OCI-M2 (cell line): ENCODE results near the gene CLK3.
"Not testable (repeated sequence)": the region's sequence is repeated elsewhere in the genome, so short reads cannot be mapped to it uniquely, and the experiment has no call there.

Source experiments
- DNase-seq: peaks from one replicate; lab custom pipeline; 2025; ENCODE audit not compliant: unreplicated experiment; lab: John Stamatoyannopoulos, UW

Gene CLK3

GRCh38 chr15:74642348-74642733 is 26.7 kb downstream of the CLK3 start:
- DNase-seq, result no peak

GRCh38 chr15:74642734-74643664 is 27.4 kb downstream of the CLK3 start:
- no peak for DNase-seq

- no peak for DNase-seq
These were observed 28.1 kb downstream of the CLK3 start for GRCh38 chr15:74643665-74644204.

GRCh38 chr15:74646480-74646879 is 30.8 kb downstream of the CLK3 start:
- no peak for DNase-seq

GRCh38 chr15:74648051-74648842 is 32.6 kb downstream of the CLK3 start:
- no peak for DNase-seq

- no peak for DNase-seq
These were observed 35.7 kb downstream of the CLK3 start for GRCh38 chr15:74651242-74651741.

GRCh38 chr15:74653426-74654102 is 37.9 kb downstream of the CLK3 start:
- no peak for DNase-seq

- no peak for DNase-seq
These were observed 39.8 kb downstream of the CLK3 start for GRCh38 chr15:74655424-74655823.

GRCh38 chr15:74656935-74657535 is 41.4 kb downstream of the CLK3 start:
- DNase-seq, result no peak

GRCh38 chr15:74657846-74658245 is 42.2 kb downstream of the CLK3 start:
- no peak for DNase-seq

- not testable (repeated sequence) for DNase-seq
These were observed 45.6 kb downstream of the CLK3 start for GRCh38 chr15:74661280-74661679.

- no peak for DNase-seq
These were observed 46.6 kb downstream of the CLK3 start for GRCh38 chr15:74662064-74662860.

GRCh38 chr15:74663303-74664027 is 47.8 kb downstream of the CLK3 start:
- no peak for DNase-seq

GRCh38 chr15:74664028-74664616 is 48.5 kb downstream of the CLK3 start:
- DNase-seq, result no peak

GRCh38 chr15:74664670-74665069 is 49.0 kb downstream of the CLK3 start:
- DNase-seq, result no peak

GRCh38 chr15:74667975-74668374 is 52.3 kb downstream of the CLK3 start:
- DNase-seq, result no peak

GRCh38 chr15:74669627-74670026 is 54.0 kb downstream of the CLK3 start:
- DNase-seq, result no peak

GRCh38 chr15:74674161-74674560 is 58.5 kb downstream of the CLK3 start:
- no peak for DNase-seq

GRCh38 chr15:74676801-74677200 is 61.2 kb downstream of the CLK3 start:
- no peak for DNase-seq
